Measurements from ENCODE around the gene PDGFC. TPM values are rescaled to one million over a fixed set of nuclear protein-coding genes. Genes with fewer than 3 reads are reported as not detected.

PDGFC gene
- total and polyA plus RNA-seq, 2 of the 13 experiments (the other 11 are each of a cell fraction or from before 2014, with no cell fraction given): 4.6 to 9.1 TPM

DNA sequence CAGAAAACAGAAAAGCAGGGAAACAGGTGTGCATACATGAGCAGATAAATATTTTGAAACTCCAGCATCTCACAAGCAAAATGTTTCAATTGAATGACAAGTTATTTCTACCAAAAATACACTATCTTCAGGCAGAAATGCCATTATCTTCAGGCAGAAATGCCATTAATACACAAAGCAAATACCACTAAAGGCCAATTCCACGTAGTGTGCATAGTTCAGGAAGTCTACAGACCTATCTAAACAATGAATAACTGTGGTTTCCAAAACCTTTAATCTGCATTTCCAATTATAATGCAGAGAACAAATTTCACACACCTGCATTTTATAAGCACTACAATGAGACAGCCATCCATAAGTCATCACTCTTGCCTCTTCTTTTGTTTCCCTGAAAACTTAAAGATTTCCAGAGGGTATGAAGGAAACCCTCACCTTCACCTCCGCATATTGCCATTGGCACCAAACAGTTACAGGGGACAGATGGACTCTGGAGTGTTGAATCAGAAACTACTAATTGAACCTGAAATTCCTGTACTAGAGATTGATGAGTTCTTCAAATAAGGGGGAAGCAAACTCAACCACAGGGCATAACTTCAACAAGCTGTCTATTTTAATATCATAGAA lies 179.0 kb downstream of the PDGFC start (continued):
- TF ChIP-seq, protein P1, sequence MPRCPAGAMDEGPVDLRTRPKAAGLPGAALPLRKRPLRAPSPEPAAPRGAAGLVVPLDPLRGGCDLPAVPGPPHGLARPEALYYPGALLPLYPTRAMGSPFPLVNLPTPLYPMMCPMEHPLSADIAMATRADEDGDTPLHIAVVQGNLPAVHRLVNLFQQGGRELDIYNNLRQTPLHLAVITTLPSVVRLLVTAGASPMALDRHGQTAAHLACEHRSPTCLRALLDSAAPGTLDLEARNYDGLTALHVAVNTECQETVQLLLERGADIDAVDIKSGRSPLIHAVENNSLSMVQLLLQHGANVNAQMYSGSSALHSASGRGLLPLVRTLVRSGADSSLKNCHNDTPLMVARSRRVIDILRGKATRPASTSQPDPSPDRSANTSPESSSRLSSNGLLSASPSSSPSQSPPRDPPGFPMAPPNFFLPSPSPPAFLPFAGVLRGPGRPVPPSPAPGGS (CRISPR knock-in tag; IDR thresholded peaks at IDR 0.05): no peak
- no peak for TF ChIP-seq PAX8 (CRISPR knock-in tag; IDR thresholded peaks at IDR 0.05; ENCODE audit: borderline replicate concordance)
- TF ChIP-seq GABPA (IDR thresholded peaks at IDR 0.05; ENCODE audit: low read depth, low read length): no peak
- no peak for TF ChIP-seq GABPA (CRISPR knock-in tag; IDR thresholded peaks at IDR 0.05; ENCODE audit: low read depth)
- no peak for TF ChIP-seq AKAP8 (CRISPR knock-in tag; IDR thresholded peaks at IDR 0.05)
- no peak for TF ChIP-seq ATRX (CRISPR knock-in tag; IDR thresholded peaks at IDR 0.05; ENCODE audit: borderline replicate concordance)
- no peak for TF ChIP-seq MED8 (CRISPR knock-in tag; IDR thresholded peaks at IDR 0.05; ENCODE audit: insufficient replicate concordance)
- TF ChIP-seq ZFAT (CRISPR knock-in tag; conservative IDR thresholded peaks at IDR 0.05): no peak
- TF ChIP-seq NFIB (CRISPR knock-in tag; IDR thresholded peaks at IDR 0.05; ENCODE audit: borderline replicate concordance): no peak
- TF ChIP-seq, protein P2, sequence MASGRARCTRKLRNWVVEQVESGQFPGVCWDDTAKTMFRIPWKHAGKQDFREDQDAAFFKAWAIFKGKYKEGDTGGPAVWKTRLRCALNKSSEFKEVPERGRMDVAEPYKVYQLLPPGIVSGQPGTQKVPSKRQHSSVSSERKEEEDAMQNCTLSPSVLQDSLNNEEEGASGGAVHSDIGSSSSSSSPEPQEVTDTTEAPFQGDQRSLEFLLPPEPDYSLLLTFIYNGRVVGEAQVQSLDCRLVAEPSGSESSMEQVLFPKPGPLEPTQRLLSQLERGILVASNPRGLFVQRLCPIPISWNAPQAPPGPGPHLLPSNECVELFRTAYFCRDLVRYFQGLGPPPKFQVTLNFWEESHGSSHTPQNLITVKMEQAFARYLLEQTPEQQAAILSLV (CRISPR knock-in tag; IDR thresholded peaks at IDR 0.05; ENCODE audit: borderline replicate concordance): no peak
- TF ChIP-seq SPEN (CRISPR knock-in tag; IDR thresholded peaks at IDR 0.05; ENCODE audit: low read depth): no peak
- 0 out of 2 replicates have a peak, but pooled peaks have one; percentile 15 for TF ChIP-seq TCF7 (IDR thresholded peaks at IDR 0.05; ENCODE audit: low read depth)
- no peak for TF ChIP-seq ZNF570 (CRISPR knock-in tag; IDR thresholded peaks at IDR 0.05; ENCODE audit: borderline replicate concordance)
- TF ChIP-seq, protein P3, sequence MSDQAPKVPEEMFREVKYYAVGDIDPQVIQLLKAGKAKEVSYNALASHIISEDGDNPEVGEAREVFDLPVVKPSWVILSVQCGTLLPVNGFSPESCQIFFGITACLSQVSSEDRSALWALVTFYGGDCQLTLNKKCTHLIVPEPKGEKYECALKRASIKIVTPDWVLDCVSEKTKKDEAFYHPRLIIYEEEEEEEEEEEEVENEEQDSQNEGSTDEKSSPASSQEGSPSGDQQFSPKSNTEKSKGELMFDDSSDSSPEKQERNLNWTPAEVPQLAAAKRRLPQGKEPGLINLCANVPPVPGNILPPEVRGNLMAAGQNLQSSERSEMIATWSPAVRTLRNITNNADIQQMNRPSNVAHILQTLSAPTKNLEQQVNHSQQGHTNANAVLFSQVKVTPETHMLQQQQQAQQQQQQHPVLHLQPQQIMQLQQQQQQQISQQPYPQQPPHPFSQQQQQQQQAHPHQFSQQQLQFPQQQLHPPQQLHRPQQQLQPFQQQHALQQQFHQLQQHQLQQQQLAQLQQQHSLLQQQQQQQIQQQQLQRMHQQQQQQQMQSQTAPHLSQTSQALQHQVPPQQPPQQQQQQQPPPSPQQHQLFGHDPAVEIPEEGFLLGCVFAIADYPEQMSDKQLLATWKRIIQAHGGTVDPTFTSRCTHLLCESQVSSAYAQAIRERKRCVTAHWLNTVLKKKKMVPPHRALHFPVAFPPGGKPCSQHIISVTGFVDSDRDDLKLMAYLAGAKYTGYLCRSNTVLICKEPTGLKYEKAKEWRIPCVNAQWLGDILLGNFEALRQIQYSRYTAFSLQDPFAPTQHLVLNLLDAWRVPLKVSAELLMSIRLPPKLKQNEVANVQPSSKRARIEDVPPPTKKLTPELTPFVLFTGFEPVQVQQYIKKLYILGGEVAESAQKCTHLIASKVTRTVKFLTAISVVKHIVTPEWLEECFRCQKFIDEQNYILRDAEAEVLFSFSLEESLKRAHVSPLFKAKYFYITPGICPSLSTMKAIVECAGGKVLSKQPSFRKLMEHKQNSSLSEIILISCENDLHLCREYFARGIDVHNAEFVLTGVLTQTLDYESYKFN (CRISPR knock-in tag; conservative IDR thresholded peaks at IDR 0.05): peak; percentile 46; the same call in 1 of the 2 replicates
- TF ChIP-seq ATF1 (CRISPR knock-in tag; IDR thresholded peaks at IDR 0.05): no peak
- TF ChIP-seq ZNF33B (CRISPR knock-in tag; IDR thresholded peaks at IDR 0.05): no peak
- no peak for TF ChIP-seq FOSL1 (CRISPR knock-in tag; IDR thresholded peaks at IDR 0.05; ENCODE audit: borderline replicate concordance)
- TF ChIP-seq, protein P4, sequence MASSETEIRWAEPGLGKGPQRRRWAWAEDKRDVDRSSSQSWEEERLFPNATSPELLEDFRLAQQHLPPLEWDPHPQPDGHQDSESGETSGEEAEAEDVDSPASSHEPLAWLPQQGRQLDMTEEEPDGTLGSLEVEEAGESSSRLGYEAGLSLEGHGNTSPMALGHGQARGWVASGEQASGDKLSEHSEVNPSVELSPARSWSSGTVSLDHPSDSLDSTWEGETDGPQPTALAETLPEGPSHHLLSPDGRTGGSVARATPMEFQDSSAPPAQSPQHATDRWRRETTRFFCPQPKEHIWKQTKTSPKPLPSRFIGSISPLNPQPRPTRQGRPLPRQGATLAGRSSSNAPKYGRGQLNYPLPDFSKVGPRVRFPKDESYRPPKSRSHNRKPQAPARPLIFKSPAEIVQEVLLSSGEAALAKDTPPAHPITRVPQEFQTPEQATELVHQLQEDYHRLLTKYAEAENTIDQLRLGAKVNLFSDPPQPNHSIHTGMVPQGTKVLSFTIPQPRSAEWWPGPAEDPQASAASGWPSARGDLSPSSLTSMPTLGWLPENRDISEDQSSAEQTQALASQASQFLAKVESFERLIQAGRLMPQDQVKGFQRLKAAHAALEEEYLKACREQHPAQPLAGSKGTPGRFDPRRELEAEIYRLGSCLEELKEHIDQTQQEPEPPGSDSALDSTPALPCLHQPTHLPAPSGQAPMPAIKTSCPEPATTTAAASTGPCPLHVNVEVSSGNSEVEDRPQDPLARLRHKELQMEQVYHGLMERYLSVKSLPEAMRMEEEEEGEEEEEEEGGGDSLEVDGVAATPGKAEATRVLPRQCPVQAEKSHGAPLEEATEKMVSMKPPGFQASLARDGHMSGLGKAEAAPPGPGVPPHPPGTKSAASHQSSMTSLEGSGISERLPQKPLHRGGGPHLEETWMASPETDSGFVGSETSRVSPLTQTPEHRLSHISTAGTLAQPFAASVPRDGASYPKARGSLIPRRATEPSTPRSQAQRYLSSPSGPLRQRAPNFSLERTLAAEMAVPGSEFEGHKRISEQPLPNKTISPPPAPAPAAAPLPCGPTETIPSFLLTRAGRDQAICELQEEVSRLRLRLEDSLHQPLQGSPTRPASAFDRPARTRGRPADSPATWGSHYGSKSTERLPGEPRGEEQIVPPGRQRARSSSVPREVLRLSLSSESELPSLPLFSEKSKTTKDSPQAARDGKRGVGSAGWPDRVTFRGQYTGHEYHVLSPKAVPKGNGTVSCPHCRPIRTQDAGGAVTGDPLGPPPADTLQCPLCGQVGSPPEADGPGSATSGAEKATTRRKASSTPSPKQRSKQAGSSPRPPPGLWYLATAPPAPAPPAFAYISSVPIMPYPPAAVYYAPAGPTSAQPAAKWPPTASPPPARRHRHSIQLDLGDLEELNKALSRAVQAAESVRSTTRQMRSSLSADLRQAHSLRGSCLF (CRISPR knock-in tag; IDR thresholded peaks at IDR 0.05; ENCODE audit: borderline replicate concordance): no peak
- no peak for TF ChIP-seq ZNF230 (CRISPR knock-in tag; IDR thresholded peaks at IDR 0.05)
- no peak for TF ChIP-seq ZNF549 (CRISPR knock-in tag; IDR thresholded peaks at IDR 0.05)

Measured in HepG2 (cell line).